GM21423 (cell line): ENCODE data around the gene TBC1D2.

Experiments used
- ATAC-seq: cut with Tn5 transposase; IDR thresholded peaks from one replicate; pipeline ENCODE4 v1.9.1; 2021; ENCODE audit warnings: mild to moderate bottlenecking, moderate library complexity; ENCODE audit not compliant: unreplicated experiment

The TBC1D2 gene

GRCh38 chr9:98192503-98193335, 62.7 kb downstream of the TBC1D2 start, which contains the start of gene CORO2A:
TSS of gene CORO2A (minus strand) at chr9:98192637. CDS start at chr9:98157660, 34,977 bp downstream.
- ATAC-seq = no peak

GRCh38 chr9:98191671-98192502, 63.6 kb downstream of the TBC1D2 start:
- ATAC-seq = no peak

- no peak for ATAC-seq
Measured at GRCh38 chr9:98191181-98191608, 64.3 kb downstream of the TBC1D2 start.

- no peak for ATAC-seq
Measured at GRCh38 chr9:98190757-98191105, 64.7 kb downstream of the TBC1D2 start.

- ATAC-seq = no peak
Measured at GRCh38 chr9:98189412-98189811, 66.0 kb downstream of the TBC1D2 start.

GRCh38 chr9:98187926-98188325, 67.5 kb downstream of the TBC1D2 start:
- ATAC-seq = no peak

GRCh38 chr9:98186236-98186635, 69.2 kb downstream of the TBC1D2 start:
- ATAC-seq = no peak

GRCh38 chr9:98185611-98186171, 69.8 kb downstream of the TBC1D2 start:
- no peak for ATAC-seq

- no peak for ATAC-seq
Measured at GRCh38 chr9:98185021-98185567, 70.4 kb downstream of the TBC1D2 start.

- no peak for ATAC-seq
Measured at GRCh38 chr9:98184326-98184725, 71.1 kb downstream of the TBC1D2 start.

GRCh38 chr9:98182889-98183599, 72.4 kb downstream of the TBC1D2 start:
- ATAC-seq = no peak

- ATAC-seq = no peak
Measured at GRCh38 chr9:98182069-98182820, 73.2 kb downstream of the TBC1D2 start.

- no peak for ATAC-seq
Measured at GRCh38 chr9:98181746-98182068, 73.7 kb downstream of the TBC1D2 start.

- ATAC-seq = no peak
Measured at GRCh38 chr9:98180996-98181395, 74.5 kb downstream of the TBC1D2 start.

GRCh38 chr9:98178874-98179850, 76.3 kb downstream of the TBC1D2 start:
- no peak for ATAC-seq

- ATAC-seq = no peak
Measured at GRCh38 chr9:98176391-98177259, 78.8 kb downstream of the TBC1D2 start.

- ATAC-seq = no peak
Measured at GRCh38 chr9:98175762-98176161, 79.7 kb downstream of the TBC1D2 start.

- no peak for ATAC-seq
Measured at GRCh38 chr9:98175028-98175569, 80.3 kb downstream of the TBC1D2 start.
